Mammary epithelial cell (primary cell): ENCODE results near the gene MYB.

Source experiments
- EZH2 ChIP-seq: IDR thresholded peaks from 2 replicates; pipeline ENCODE4 v1.6.1; 2012; ENCODE audit warnings: low read length, inconsistent platforms, borderline replicate concordance
- TF ChIP-seq, protein P1 (sequence below), 2 donors: IDR thresholded peaks in 1 of 2; conservative IDR thresholded peaks in 1 of 2; 2 replicates each; pipeline ENCODE4 v1.5.1; 2011 to 2012; ENCODE audit warnings: inconsistent platforms in 2 of 2, low read length in 2 of 2, mild to moderate bottlenecking in 2 of 2, control low read depth in 1 of 2, low read depth in 1 of 2; ENCODE audit not compliant: insufficient read depth in 1 of 2; ENCODE audit errors: extremely low read depth in 1 of 2

- TF ChIP-seq, protein P1, sequence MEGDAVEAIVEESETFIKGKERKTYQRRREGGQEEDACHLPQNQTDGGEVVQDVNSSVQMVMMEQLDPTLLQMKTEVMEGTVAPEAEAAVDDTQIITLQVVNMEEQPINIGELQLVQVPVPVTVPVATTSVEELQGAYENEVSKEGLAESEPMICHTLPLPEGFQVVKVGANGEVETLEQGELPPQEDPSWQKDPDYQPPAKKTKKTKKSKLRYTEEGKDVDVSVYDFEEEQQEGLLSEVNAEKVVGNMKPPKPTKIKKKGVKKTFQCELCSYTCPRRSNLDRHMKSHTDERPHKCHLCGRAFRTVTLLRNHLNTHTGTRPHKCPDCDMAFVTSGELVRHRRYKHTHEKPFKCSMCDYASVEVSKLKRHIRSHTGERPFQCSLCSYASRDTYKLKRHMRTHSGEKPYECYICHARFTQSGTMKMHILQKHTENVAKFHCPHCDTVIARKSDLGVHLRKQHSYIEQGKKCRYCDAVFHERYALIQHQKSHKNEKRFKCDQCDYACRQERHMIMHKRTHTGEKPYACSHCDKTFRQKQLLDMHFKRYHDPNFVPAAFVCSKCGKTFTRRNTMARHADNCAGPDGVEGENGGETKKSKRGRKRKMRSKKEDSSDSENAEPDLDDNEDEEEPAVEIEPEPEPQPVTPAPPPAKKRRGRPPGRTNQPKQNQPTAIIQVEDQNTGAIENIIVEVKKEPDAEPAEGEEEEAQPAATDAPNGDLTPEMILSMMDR (conservative IDR thresholded peaks at IDR 0.05 in 1 of 2, IDR thresholded peaks at IDR 0.05 in 1 of 2; ENCODE audit: extremely low read depth in 1 of 2, insufficient read depth in 1 of 2, low read depth in 1 of 2, low read length in 2 of 2): no peak
- no peak for TF ChIP-seq EZH2
These were observed 11.4 kb downstream of the MYB start for GRCh38 chr6:135192256-135193174.
